Measurements from ENCODE around the gene REV1. TPM values are rescaled to one million over a fixed set of nuclear protein-coding genes. Genes with fewer than 3 reads are reported as not detected.
"Not testable (repeated sequence)": the region's sequence is repeated elsewhere in the genome, so short reads cannot be mapped to it uniquely, and the experiment has no call there.

The REV1 gene
- total RNA-seq, 3 donors from 2014 or later = 40.2 to 53.4 (median 50.7) TPM

GRCh38 chr2:99380376-99381010, 109.3 kb downstream of the REV1 start:
- no peak for TF ChIP-seq CTCF (IDR thresholded peaks at IDR 0.05)

GRCh38 chr2:99377879-99378278, 111.9 kb downstream of the REV1 start:
- no peak for ATAC-seq
- TF ChIP-seq CTCF (IDR thresholded peaks at IDR 0.05) = no peak
- Histone ChIP-seq H3K4me1 (ENCODE audit: low read depth) (no peaks in the 10 kb centered on the region), H3K9me3 (no peaks in the 10 kb centered on the region), H3K36me3 (ENCODE audit: low read depth) (no peaks in the 10 kb centered on the region), H3K4me3 (no peak overlapping the region)
- intact Hi-C loops (cut with DNase I, micrococcal nuclease) = no loop called here
- no peak for DNase-seq

More at GRCh38 chr2:99380376-99381010, 109.3 kb downstream of the REV1 start:
- Histone ChIP-seq H3K9me3 (no peaks in the 10 kb centered on the region), H3K4me1 (ENCODE audit: low read depth) (no peaks in the 10 kb centered on the region), H3K36me3 (ENCODE audit: low read depth) (no peaks in the 10 kb centered on the region), H3K4me3 (no peak overlapping the region)
- ATAC-seq (no peak), DNase-seq (no peak)
- intact Hi-C loops (cut with DNase I, micrococcal nuclease) = no loop called here

- ATAC-seq = no peak
- no peaks in the 10 kb centered on the region for H3K4me1 ChIP-seq (ENCODE audit: low read depth)
- no peaks in the 10 kb centered on the region for H3K9me3 ChIP-seq
- DNase-seq = no peak
- TF ChIP-seq CTCF (IDR thresholded peaks at IDR 0.05) = no peak
- H3K36me3 ChIP-seq (ENCODE audit: low read depth) = no peaks in the 10 kb centered on the region
- intact Hi-C loops (cut with DNase I, micrococcal nuclease) = no loop called here
- no peak overlapping the region for H3K4me3 ChIP-seq
Observed at GRCh38 chr2:99376254-99376864, 113.5 kb downstream of the REV1 start.

DNA sequence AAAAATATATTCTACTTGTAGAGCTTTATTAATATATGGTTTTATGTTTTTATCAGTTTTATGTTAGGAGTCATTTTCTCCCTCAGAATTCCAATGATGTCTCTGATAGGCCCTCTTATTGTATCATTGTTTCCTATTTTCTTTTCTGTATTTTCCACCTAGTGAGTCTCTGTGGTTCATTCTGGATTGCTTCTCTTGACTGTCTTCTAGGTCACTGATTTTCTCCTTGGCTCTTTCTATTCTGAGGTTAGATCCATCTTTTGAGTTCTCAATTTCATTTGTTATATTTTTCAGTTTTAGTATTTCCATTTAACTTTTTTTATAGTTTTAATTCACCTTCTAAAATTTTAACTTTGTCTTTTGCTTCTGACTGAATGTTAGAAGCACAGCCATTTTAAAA, 115.1 kb downstream of the REV1 start:
- intact Hi-C loops (cut with DNase I, micrococcal nuclease) = no loop called here
- Histone ChIP-seq H3K4me1 (ENCODE audit: low read depth) (no peaks in the 10 kb centered on the region), H3K36me3 (ENCODE audit: low read depth) (no peaks in the 10 kb centered on the region), H3K9me3 (no peaks in the 10 kb centered on the region), H3K4me3 (no peak overlapping the region)
- no peak for DNase-seq
- no peak for ATAC-seq
- no peak for TF ChIP-seq CTCF (IDR thresholded peaks at IDR 0.05)

DNA sequence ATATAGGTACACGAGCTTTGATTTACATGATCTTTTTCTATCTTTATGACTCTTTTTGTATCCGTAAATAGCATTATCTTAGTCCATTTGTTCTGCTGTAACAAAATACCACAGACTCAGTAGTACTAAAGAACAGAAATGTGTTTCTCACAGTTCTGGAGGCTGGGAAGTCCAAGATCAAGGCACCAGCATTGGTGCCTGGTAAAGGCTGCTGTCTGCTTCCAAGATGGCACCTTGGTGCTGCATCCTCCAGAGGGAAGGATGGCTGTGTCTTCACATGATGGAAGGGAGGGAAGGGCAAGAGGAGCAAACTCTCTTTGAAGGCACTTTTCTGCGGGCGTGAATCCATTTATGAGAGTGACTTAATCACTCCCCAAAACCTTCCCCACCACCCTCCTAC, 116.7 kb downstream of the REV1 start:
- ATAC-seq (no peak), DNase-seq (no peak)
- no peak overlapping the region for H3K4me3 ChIP-seq
- H3K4me1 ChIP-seq (ENCODE audit: low read depth) = no peaks in the 10 kb centered on the region
- intact Hi-C loops (cut with DNase I, micrococcal nuclease) = no loop called here
- no peak for TF ChIP-seq CTCF (IDR thresholded peaks at IDR 0.05)
- H3K36me3 ChIP-seq (ENCODE audit: low read depth) = no peaks in the 10 kb centered on the region
- H3K9me3 ChIP-seq = no peaks in the 10 kb centered on the region

GRCh38 chr2:99368854-99369253, 121.0 kb downstream of the REV1 start:
- intact Hi-C loops (cut with DNase I, micrococcal nuclease); ATAC-seq; DNase-seq; H3K4me3 ChIP-seq; H3K4me1 ChIP-seq (ENCODE audit: low read depth); H3K9me3 ChIP-seq; H3K36me3 ChIP-seq (ENCODE audit: low read depth): not testable (repeated sequence)

Measured in mucosa of descending colon (tissue), 3 donors.